Stomach (tissue), 4 donors: ENCODE results near the gene NCAM1.

ENCODE experiments used
- EP300 ChIP-seq: sonication (generic); formaldehyde crosslinking; IDR thresholded peaks from one replicate; pipeline ENCODE4 v1.6.1; 2017; ENCODE audit warnings: antibody characterized with exemption
- POLR2A ChIP-seq, 4 donors: fragments of 450-650 bp; IDR thresholded peaks; one replicate each; pipeline ENCODE4 v1.6.1; 2016; ENCODE audit warnings: antibody characterized with exemption in 4 of 4, control low read depth in 2 of 4, mild to moderate bottlenecking in 1 of 4, moderate library complexity in 1 of 4
- TF ChIP-seq, protein P1 (sequence below), 7 experiments: fragments of 450-650 bp in 4 of 7; fragments of 200-600 bp in 3 of 7; sonication (generic) in 3 of 7; IDR thresholded peaks; one replicate each; pipeline ENCODE4 v1.5.1; 2016 to 2019; ENCODE audit warnings: antibody characterized with exemption in 7 of 7, control low read depth in 2 of 7, mild to moderate bottlenecking in 1 of 7

DNA sequence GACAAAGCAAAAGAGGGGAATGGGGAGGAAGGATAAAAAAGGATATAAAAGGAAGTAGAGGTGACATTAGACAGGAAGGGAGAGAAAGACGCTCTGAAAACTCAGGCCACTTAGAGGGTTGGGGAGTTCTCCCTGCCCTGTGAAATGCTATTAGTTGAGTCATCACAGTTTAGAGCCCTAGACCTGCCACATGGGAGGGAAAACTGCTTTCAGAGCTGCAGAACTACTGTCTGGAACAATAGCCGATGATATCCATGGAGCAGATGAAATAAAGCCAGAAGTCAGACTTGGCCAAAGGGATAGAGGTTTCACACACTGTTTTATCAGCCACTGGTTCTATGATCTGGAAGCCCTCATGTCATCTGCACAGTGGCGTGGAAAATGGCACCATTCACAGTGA, 157.9 kb downstream of the NCAM1 start:
- TF ChIP-seq, protein P1, sequence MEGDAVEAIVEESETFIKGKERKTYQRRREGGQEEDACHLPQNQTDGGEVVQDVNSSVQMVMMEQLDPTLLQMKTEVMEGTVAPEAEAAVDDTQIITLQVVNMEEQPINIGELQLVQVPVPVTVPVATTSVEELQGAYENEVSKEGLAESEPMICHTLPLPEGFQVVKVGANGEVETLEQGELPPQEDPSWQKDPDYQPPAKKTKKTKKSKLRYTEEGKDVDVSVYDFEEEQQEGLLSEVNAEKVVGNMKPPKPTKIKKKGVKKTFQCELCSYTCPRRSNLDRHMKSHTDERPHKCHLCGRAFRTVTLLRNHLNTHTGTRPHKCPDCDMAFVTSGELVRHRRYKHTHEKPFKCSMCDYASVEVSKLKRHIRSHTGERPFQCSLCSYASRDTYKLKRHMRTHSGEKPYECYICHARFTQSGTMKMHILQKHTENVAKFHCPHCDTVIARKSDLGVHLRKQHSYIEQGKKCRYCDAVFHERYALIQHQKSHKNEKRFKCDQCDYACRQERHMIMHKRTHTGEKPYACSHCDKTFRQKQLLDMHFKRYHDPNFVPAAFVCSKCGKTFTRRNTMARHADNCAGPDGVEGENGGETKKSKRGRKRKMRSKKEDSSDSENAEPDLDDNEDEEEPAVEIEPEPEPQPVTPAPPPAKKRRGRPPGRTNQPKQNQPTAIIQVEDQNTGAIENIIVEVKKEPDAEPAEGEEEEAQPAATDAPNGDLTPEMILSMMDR (IDR thresholded peaks at IDR 0.05): no peak
- TF ChIP-seq POLR2A (IDR thresholded peaks at IDR 0.05) (no peak), EP300 (no peak)
